ENCODE measurements around the gene DIS3L2.

GRCh38 chr2:232001073-232001472 lies 39.6 kb downstream of the DIS3L2 start:
- TF ChIP-seq CTCF (IDR thresholded peaks at IDR 0.05): no peak
- no peak for TF ChIP-seq ZFX (IDR thresholded peaks at IDR 0.05; ENCODE audit: borderline replicate concordance)
